CD4-positive, alpha-beta memory T cell (primary cell): ENCODE data around the gene HCK. TPM values are rescaled to one million over a fixed set of nuclear protein-coding genes. Genes with fewer than 3 reads are reported as not detected.

Source experiments
- CTCF ChIA-PET: fragments of 350-600 bp; sonication (Branson Sonifier 250); formaldehyde crosslinking; loops from one replicate; lab custom pipeline; 2021; ENCODE audit warnings: inconsistent platforms; ENCODE audit not compliant: partially characterized antibody; lab: Charles Lee
- POLR2A ChIA-PET: fragments of 350-600 bp; sonication (Branson Sonifier 250); formaldehyde crosslinking; loops from one replicate; lab custom pipeline; 2021; ENCODE audit not compliant: partially characterized antibody; lab: Charles Lee
- DNase-seq, 5 donors: peaks; one replicate each; pipeline versions ENCODE4 v3.0.0 to v3.0.0-alpha.2; 2020 to 2022; ENCODE audit warnings: mixed read lengths in 1 of 5
- H3K27ac ChIP-seq: one replicate; pipeline ENCODE4 v1.7.0; 2013; ENCODE audit warnings: low read depth, low read length
- H3K27me3 ChIP-seq: 2 replicates; pipeline ENCODE4 v1.7.0; 2013; ENCODE audit warnings: mild to moderate bottlenecking, low read length, moderate library complexity; ENCODE audit not compliant: insufficient read depth
- H3K36me3 ChIP-seq: 2 replicates; pipeline ENCODE4 v1.7.0; 2013; ENCODE audit warnings: mild to moderate bottlenecking, low read length, moderate library complexity; ENCODE audit not compliant: insufficient read depth
- H3K4me1 ChIP-seq: 2 replicates; pipeline ENCODE4 v1.7.0; 2013; ENCODE audit warnings: mild to moderate bottlenecking, low read length, moderate library complexity; ENCODE audit not compliant: insufficient read depth
- H3K4me3 ChIP-seq, 2 donors: one replicate each; pipeline ENCODE4 v1.7.0; 2013; ENCODE audit warnings: low read length in 2 of 2, mild to moderate bottlenecking in 1 of 2
- H3K9me3 ChIP-seq, 2 donors: one replicate each; pipeline ENCODE4 v1.7.0; 2013; ENCODE audit warnings: low read length in 2 of 2, control low read depth in 1 of 2; ENCODE audit not compliant: control insufficient read depth in 1 of 2
- H3K27ac Mint-ChIP-seq, 7 donors: one replicate each; pipeline ENCODE4 v1.8.0; 2020 to 2021; ENCODE audit warnings: mixed read lengths in 7 of 7, mild to moderate bottlenecking in 6 of 7, inconsistent platforms in 3 of 7, moderate library complexity in 3 of 7
- H3K27me3 Mint-ChIP-seq, 2 donors: one replicate each; pipeline ENCODE4 v1.8.0; 2020 to 2021; ENCODE audit warnings: mixed read lengths in 2 of 2
- H3K36me3 Mint-ChIP-seq, 2 donors: one replicate each; pipeline ENCODE4 v1.8.0; 2020 to 2021; ENCODE audit warnings: mixed read lengths in 2 of 2, inconsistent platforms in 1 of 2, mild to moderate bottlenecking in 1 of 2
- H3K4me1 Mint-ChIP-seq, 4 donors: one replicate each; pipeline ENCODE4 v1.8.0; 2020 to 2021; ENCODE audit warnings: mixed read lengths in 4 of 4, mild to moderate bottlenecking in 1 of 4
- H3K4me3 Mint-ChIP-seq, 8 donors: one replicate each; pipeline ENCODE4 v1.8.0; 2020 to 2021; ENCODE audit warnings: mixed read lengths in 8 of 8, mild to moderate bottlenecking in 7 of 8, moderate library complexity in 6 of 8, inconsistent platforms in 3 of 8
- H3K9me3 Mint-ChIP-seq, 8 donors: one replicate each; pipeline ENCODE4 v1.8.0; 2020 to 2021; ENCODE audit warnings: mixed read lengths in 8 of 8, mild to moderate bottlenecking in 5 of 8, inconsistent platforms in 3 of 8, moderate library complexity in 1 of 8
- intact Hi-C: fragments of 100-400 bp; cut with micrococcal nuclease; formaldehyde crosslinking; loops from one replicate; pipeline ENCODE4 v1.15.1; 2023
- polyA plus RNA-seq, 2 donors: library from polyadenylated mRNA; unstranded; fragments of 300-500 nt; fragmentation: Illumina TruSeq; gene quantifications; one replicate each; pipeline ENCODE4 v1.2.3, GENCODE V29; 2021
- total RNA-seq, 2 experiments: library from RNA; stranded (reverse); gene quantifications; one replicate each; pipeline ENCODE4 v1.2.3, GENCODE V29; 2021

The HCK gene
- total RNA-seq, result 1 to 10 TPM; 1.0 to 1.3 TPM
- polyA plus RNA-seq, result under 1 TPM; 0.09 to 0.48 TPM

- H3K27ac Mint-ChIP-seq, result peak within 1 kb of the TSS in 1 of 7 donors; percentile 35
Observed at GRCh38 chr20:32052090-32052777, at the start of gene HCK. HCK (plus strand) TSS chr20:32052242.

GRCh38 chr20:32003325-32003724, 48.7 kb upstream of the HCK start:
- Histone ChIP-seq H3K4me1 (no peaks in the 10 kb centered on the region), H3K27me3 (no peaks in the 10 kb centered on the region), H3K4me3 (no peak overlapping the region), H3K9me3 (no peaks in the 10 kb centered on the region), H3K36me3 (no peaks in the 10 kb centered on the region), H3K27ac (no peak overlapping the region)
- H3K4me1 Mint-ChIP-seq, result no peaks in the 10 kb centered on the region
- no peak for DNase-seq
- H3K27ac Mint-ChIP-seq, result no peak overlapping the region
- intact Hi-C loops, result no loop called here
- no peak overlapping the region for H3K4me3 Mint-ChIP-seq
- H3K27me3 Mint-ChIP-seq, result peaks cover 1 to 2% of the 10 kb centered on the region in 2 donors
- H3K36me3 Mint-ChIP-seq, result no peaks in the 10 kb centered on the region
- POLR2A ChIA-PET, result no interaction called here
- CTCF ChIA-PET, result no interaction called here
- H3K9me3 Mint-ChIP-seq, result no peaks in the 10 kb centered on the region

More at GRCh38 chr20:32052090-32052777, at the start of gene HCK:
- no peak within 1 kb of the TSS for H3K27ac ChIP-seq
- no peaks in the 10 kb centered on the region for H3K9me3 ChIP-seq
- peaks cover 21% of the 10 kb centered on the region for H3K27me3 ChIP-seq
- Mint-ChIP-seq H3K9me3 (peaks cover 0 to 3% (median 0%) of the 10 kb centered on the region in 8 donors), H3K27me3 (peaks cover 41 to 57% of the 10 kb centered on the region in 2 donors), H3K36me3 (no peaks in the 10 kb centered on the region), H3K4me1 (peaks cover 13 to 22% (median 18%) of the 10 kb centered on the region in 4 donors), H3K4me3 (peak within 1 kb of the TSS; percentile 52 to 85 (median 73))
- ChIA-PET POLR2A (no interaction called here), CTCF (no interaction called here)
- H3K4me1 ChIP-seq, result peaks cover 20% of the 10 kb centered on the region
- no peak for DNase-seq
- intact Hi-C loops, result no loop called here
- H3K36me3 ChIP-seq, result no peaks in the 10 kb centered on the region
- H3K4me3 ChIP-seq, result no peak within 1 kb of the TSS

- Mint-ChIP-seq H3K4me3 (no peak overlapping the region), H3K4me1 (no peaks in the 10 kb centered on the region), H3K27me3 (peaks cover 0 to 2% of the 10 kb centered on the region in 2 donors), H3K27ac (no peak overlapping the region), H3K36me3 (no peaks in the 10 kb centered on the region), H3K9me3 (no peaks in the 10 kb centered on the region)
- Histone ChIP-seq H3K4me1 (no peaks in the 10 kb centered on the region), H3K9me3 (no peaks in the 10 kb centered on the region), H3K27ac (no peak overlapping the region), H3K36me3 (no peaks in the 10 kb centered on the region), H3K4me3 (no peak overlapping the region), H3K27me3 (no peaks in the 10 kb centered on the region)
- intact Hi-C loops, result no loop called here
- ChIA-PET POLR2A (no interaction called here), CTCF (no interaction called here)
- DNase-seq, result no peak
Observed at GRCh38 chr20:32004963-32005362, 47.1 kb upstream of the HCK start.

GRCh38 chr20:32006053-32006452, 46.0 kb upstream of the HCK start:
- Mint-ChIP-seq H3K4me1 (no peaks in the 10 kb centered on the region), H3K27ac (no peak overlapping the region), H3K27me3 (peaks cover 2 to 7% of the 10 kb centered on the region in 2 donors), H3K36me3 (no peaks in the 10 kb centered on the region), H3K9me3 (no peaks in the 10 kb centered on the region), H3K4me3 (no peak overlapping the region)
- no peaks in the 10 kb centered on the region for H3K27me3 ChIP-seq
- H3K36me3 ChIP-seq, result no peaks in the 10 kb centered on the region
- intact Hi-C loops, result no loop called here
- H3K4me3 ChIP-seq, result no peak overlapping the region
- H3K27ac ChIP-seq, result no peak overlapping the region
- ChIA-PET CTCF (no interaction called here), POLR2A (no interaction called here)
- no peaks in the 10 kb centered on the region for H3K9me3 ChIP-seq
- no peaks in the 10 kb centered on the region for H3K4me1 ChIP-seq
- no peak for DNase-seq

GRCh38 chr20:32006841-32007786, 44.9 kb upstream of the HCK start:
- no peak overlapping the region for H3K4me3 ChIP-seq
- no peak overlapping the region for H3K27ac ChIP-seq
- no peaks in the 10 kb centered on the region for H3K9me3 Mint-ChIP-seq
- peaks cover 4 to 11% of the 10 kb centered on the region in 2 donors for H3K27me3 Mint-ChIP-seq
- no peak for DNase-seq
- no peaks in the 10 kb centered on the region for H3K4me1 ChIP-seq
- H3K36me3 ChIP-seq, result no peaks in the 10 kb centered on the region
- H3K27me3 ChIP-seq, result no peaks in the 10 kb centered on the region
- H3K27ac Mint-ChIP-seq, result no peak overlapping the region
- H3K36me3 Mint-ChIP-seq, result no peaks in the 10 kb centered on the region
- no peak overlapping the region for H3K4me3 Mint-ChIP-seq
- ChIA-PET POLR2A (no interaction called here), CTCF (interaction anchor here (1.0 to 1.8 kb wide), 2 partner anchors 10 to 23 kb away, joined by 4 to 10 read pairs; no protein-coding TSS in a partner anchor)
- no peaks in the 10 kb centered on the region for H3K4me1 Mint-ChIP-seq
- no peaks in the 10 kb centered on the region for H3K9me3 ChIP-seq
- intact Hi-C loops, result no loop called here

GRCh38 chr20:32007787-32008616, 44.0 kb upstream of the HCK start:
- Histone ChIP-seq H3K27ac (no peak overlapping the region), H3K9me3 (no peaks in the 10 kb centered on the region), H3K4me3 (no peak overlapping the region), H3K27me3 (no peaks in the 10 kb centered on the region), H3K36me3 (no peaks in the 10 kb centered on the region), H3K4me1 (no peaks in the 10 kb centered on the region)
- Mint-ChIP-seq H3K4me3 (no peak overlapping the region), H3K9me3 (no peaks in the 10 kb centered on the region), H3K27ac (no peak overlapping the region), H3K27me3 (peaks cover 4 to 11% of the 10 kb centered on the region in 2 donors), H3K36me3 (no peaks in the 10 kb centered on the region), H3K4me1 (no peaks in the 10 kb centered on the region)
- intact Hi-C loops, result no loop called here
- no peak for DNase-seq
- ChIA-PET POLR2A (no interaction called here), CTCF (interaction anchor here (0.6 to 1.8 kb wide), 3 partner anchors 10 to 812 kb away, joined by 3 to 10 read pairs (median 4); partner anchors contain the start of gene MAPRE1)
